ENCODE measurements around the gene PRKRIP1. TPM values are rescaled to one million over a fixed set of nuclear protein-coding genes. Genes with fewer than 3 reads are reported as not detected.

Gene PRKRIP1
- total RNA-seq, result 10 to 100 TPM; 11.0 to 12.3 TPM

GRCh38 chr7:102395873-102396709, at the start of gene PRKRIP1:
TSS of gene PRKRIP1 (plus strand) at chr7:102396363. CDS start at chr7:102396412, 49 bp downstream.

GRCh38 chr7:102356344-102356743, 39.8 kb upstream of the PRKRIP1 start, which contains the start of gene SPDYE6:
TSS of gene SPDYE6 (minus strand) at chr7:102356444. CDS start at chr7:102356023, 421 bp downstream.

GRCh38 chr7:102433219-102434038, 37.3 kb downstream of the PRKRIP1 start, which contains the start of gene ORAI2:
TSS of gene ORAI2 (plus strand) at chr7:102433575. CDS start at chr7:102438957, 5,382 bp downstream.

GRCh38 chr7:102464577-102465280, 68.6 kb downstream of the PRKRIP1 start, which contains the start of the genes ALKBH4 and LRWD1:
TSS of gene ALKBH4 (minus strand) at chr7:102464863. CDS start at chr7:102464836, 27 bp downstream.
TSS of gene LRWD1 (plus strand) at chr7:102464984. CDS start at chr7:102465081, 97 bp downstream.

Small RNAs within 50 kb of the gene (small RNA-seq; reads per million reads assigned to genes)
- gene AC091390.4 (0 reads per million in 2 donors), gene MIR548O (0 reads per million in 2 donors)

Other genes with a start within 250 kb of the PRKRIP1 start
- gene SH2B2, start 109.5 kb upstream of the PRKRIP1 start, total RNA-seq, result 1 to 10 TPM; 2.0 to 5.5 TPM
- gene SPDYE6, start 39.9 kb upstream of the PRKRIP1 start, total RNA-seq, result not detected
- 10 to 100 TPM; 21.0 to 26.0 TPM for gene ORAI2, start 37.2 kb downstream of the PRKRIP1 start, total RNA-seq
- 10 to 100 TPM; 14.3 to 20.0 TPM for gene ALKBH4, start 68.5 kb downstream of the PRKRIP1 start, total RNA-seq
- gene LRWD1, start 68.6 kb downstream of the PRKRIP1 start, total RNA-seq, result 10 to 100 TPM; 30.3 to 48.6 TPM
- gene POLR2J, start 82.6 kb downstream of the PRKRIP1 start, total RNA-seq, result 10 to 100 TPM; 36.5 to 52.3 TPM
- under 1 TPM; under 0.01 to 1.00 TPM for gene RASA4B, start 121.4 kb downstream of the PRKRIP1 start, total RNA-seq
- 1 to 10 TPM; 2.3 to 2.4 TPM for gene UPK3BL2, start 147.3 kb downstream of the PRKRIP1 start, total RNA-seq
- gene SPDYE2, start 154.9 kb downstream of the PRKRIP1 start, total RNA-seq, result not detected
- 10 to 100 TPM; 33.0 to 66.4 TPM for gene POLR2J3, start 176.2 kb downstream of the PRKRIP1 start, total RNA-seq
- gene RASA4, start 220.4 kb downstream of the PRKRIP1 start, total RNA-seq, result 1 to 10 TPM in 1 of 2 donors, under 1 TPM in 1; 0.33 to 2.1 TPM
- 10 to 100 TPM in 1 of 2 donors, 1 to 10 TPM in 1; 6.2 to 11.0 TPM for gene UPK3BL1, start 246.4 kb downstream of the PRKRIP1 start, total RNA-seq

Measured in melanocyte of skin (primary cell).